Neutrophil (primary cell): ENCODE data around the gene BICDL2.

ENCODE experiments used
- H3K27ac ChIP-seq: fragments of 200-600 bp; sonication (generic); 2 replicates; pipeline ENCODE4 v1.5.1; 2016; ENCODE audit warnings: mild to moderate bottlenecking, moderate library complexity
- H3K27me3 ChIP-seq: fragments of 200-600 bp; sonication (generic); 2 replicates; pipeline ENCODE4 v1.6.0; 2016; ENCODE audit warnings: mild to moderate bottlenecking
- H3K36me3 ChIP-seq: fragments of 200-600 bp; sonication (generic); 2 replicates; pipeline ENCODE4 v1.5.1; 2017
- H3K4me1 ChIP-seq, 2 experiments: fragments of 200-600 bp in 1 of 2; sonication (generic) in 1 of 2; 1 replicate in 1 of 2; 2 replicates in 1 of 2; pipeline versions ENCODE4 v1.5.1 to v1.6.1; 2013 to 2016; ENCODE audit warnings: low read depth in 1 of 2, low read length in 1 of 2, mild to moderate bottlenecking in 1 of 2, moderate library complexity in 1 of 2; ENCODE audit not compliant: control insufficient read depth in 1 of 2, insufficient read depth in 1 of 2
- H3K4me3 ChIP-seq, 2 experiments: fragments of 200-600 bp in 1 of 2; sonication (generic) in 1 of 2; 1 replicate in 1 of 2; 2 replicates in 1 of 2; pipeline ENCODE4 v1.5.1; 2013 to 2016; ENCODE audit warnings: low read depth in 1 of 2, low read length in 1 of 2, mild to moderate bottlenecking in 1 of 2, moderate library complexity in 1 of 2
- H3K9me3 ChIP-seq: fragments of 200-600 bp; sonication (generic); 2 replicates; pipeline ENCODE4 v1.5.1; 2016
- CTCF ChIP-seq: fragments of 200-600 bp; sonication (generic); IDR thresholded peaks from 2 replicates; pipeline ENCODE4 v1.5.1; 2016; ENCODE audit warnings: antibody characterized with exemption

Gene BICDL2

GRCh38 chr16:3035972-3036725, 595 bp downstream of the BICDL2 start:
- H3K36me3 ChIP-seq, result peaks cover 11% of the 10 kb centered on the region
- H3K27me3 ChIP-seq, result peaks cover 93% of the 10 kb centered on the region
- no peaks in the 10 kb centered on the region for H3K9me3 ChIP-seq
- peak overlapping the region; percentile 13 for H3K27ac ChIP-seq
- H3K4me3 ChIP-seq, result peak overlapping the region; percentile 54 to 69
- no peak for TF ChIP-seq CTCF
- H3K4me1 ChIP-seq, result peaks cover 59 to 69% of the 10 kb centered on the region in 2 experiments

GRCh38 chr16:3035289-3035971, 1.3 kb downstream of the BICDL2 start:
- TF ChIP-seq CTCF, result no peak
- peak overlapping the region; percentile 54 to 69 for H3K4me3 ChIP-seq
- H3K27ac ChIP-seq, result no peak overlapping the region
- peaks cover 5% of the 10 kb centered on the region for H3K36me3 ChIP-seq
- peaks cover 95% of the 10 kb centered on the region for H3K27me3 ChIP-seq
- H3K9me3 ChIP-seq, result no peaks in the 10 kb centered on the region
- peaks cover 59 to 75% of the 10 kb centered on the region in 2 experiments for H3K4me1 ChIP-seq

- H3K27me3 ChIP-seq, result peaks cover 90% of the 10 kb centered on the region
- peaks cover 69 to 89% of the 10 kb centered on the region in 2 experiments for H3K4me1 ChIP-seq
- no peaks in the 10 kb centered on the region for H3K9me3 ChIP-seq
- H3K36me3 ChIP-seq, result no peaks in the 10 kb centered on the region
- no peak overlapping the region for H3K27ac ChIP-seq
- no peak overlapping the region for H3K4me3 ChIP-seq
- TF ChIP-seq CTCF, result no peak
Observed at GRCh38 chr16:3032624-3033023, 4.1 kb downstream of the BICDL2 start.

- Histone ChIP-seq H3K4me1 (peaks cover 52 to 74% of the 10 kb centered on the region in 2 experiments), H3K4me3 (no peak overlapping the region), H3K9me3 (no peaks in the 10 kb centered on the region), H3K27ac (no peak overlapping the region), H3K27me3 (peaks cover 69% of the 10 kb centered on the region), H3K36me3 (no peaks in the 10 kb centered on the region)
- no peak for TF ChIP-seq CTCF
Observed at GRCh38 chr16:3030222-3031212, 6.2 kb downstream of the BICDL2 start.

GRCh38 chr16:3029491-3030221, 7.1 kb downstream of the BICDL2 start:
- Histone ChIP-seq H3K36me3 (no peaks in the 10 kb centered on the region), H3K9me3 (no peaks in the 10 kb centered on the region), H3K27ac (peak overlapping the region; percentile 47), H3K4me3 (peak overlapping the region; percentile 46 to 59), H3K27me3 (peaks cover 60% of the 10 kb centered on the region), H3K4me1 (peaks cover 46 to 65% of the 10 kb centered on the region in 2 experiments)
- no peak for TF ChIP-seq CTCF
